DND-41 (cell line): ENCODE measurements around the gene PABPN1L.

ENCODE experiments used
- EZH2 ChIP-seq: IDR thresholded peaks from 3 replicates; pipeline ENCODE4 v1.6.1; 2012; ENCODE audit warnings: borderline replicate concordance, low read depth, mild to moderate bottlenecking, moderate library complexity, low read length, inconsistent platforms; ENCODE audit not compliant: severe bottlenecking
- TF ChIP-seq, protein P1 (sequence below): IDR thresholded peaks from 2 replicates; pipeline ENCODE4 v1.5.1; 2012; ENCODE audit warnings: borderline replicate concordance, low read length, moderate library complexity, mild to moderate bottlenecking; ENCODE audit not compliant: poor library complexity, severe bottlenecking; ENCODE audit errors: extremely low read depth

DNA sequence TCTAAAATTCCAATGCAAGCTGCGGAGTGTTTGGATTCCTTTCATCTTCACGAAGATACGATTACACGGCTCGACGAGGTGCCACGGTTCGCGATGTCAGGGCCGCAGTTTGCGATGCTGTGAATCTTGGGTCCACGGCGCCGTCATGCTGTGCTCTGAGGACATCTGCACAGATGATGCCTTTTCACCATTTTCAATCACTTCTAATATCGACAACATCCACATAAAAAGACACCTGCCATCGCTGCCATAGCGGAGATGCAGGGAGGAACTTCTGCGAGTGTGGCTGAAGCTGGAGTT is 47.9 kb downstream of the PABPN1L start:
- TF ChIP-seq, protein P1, sequence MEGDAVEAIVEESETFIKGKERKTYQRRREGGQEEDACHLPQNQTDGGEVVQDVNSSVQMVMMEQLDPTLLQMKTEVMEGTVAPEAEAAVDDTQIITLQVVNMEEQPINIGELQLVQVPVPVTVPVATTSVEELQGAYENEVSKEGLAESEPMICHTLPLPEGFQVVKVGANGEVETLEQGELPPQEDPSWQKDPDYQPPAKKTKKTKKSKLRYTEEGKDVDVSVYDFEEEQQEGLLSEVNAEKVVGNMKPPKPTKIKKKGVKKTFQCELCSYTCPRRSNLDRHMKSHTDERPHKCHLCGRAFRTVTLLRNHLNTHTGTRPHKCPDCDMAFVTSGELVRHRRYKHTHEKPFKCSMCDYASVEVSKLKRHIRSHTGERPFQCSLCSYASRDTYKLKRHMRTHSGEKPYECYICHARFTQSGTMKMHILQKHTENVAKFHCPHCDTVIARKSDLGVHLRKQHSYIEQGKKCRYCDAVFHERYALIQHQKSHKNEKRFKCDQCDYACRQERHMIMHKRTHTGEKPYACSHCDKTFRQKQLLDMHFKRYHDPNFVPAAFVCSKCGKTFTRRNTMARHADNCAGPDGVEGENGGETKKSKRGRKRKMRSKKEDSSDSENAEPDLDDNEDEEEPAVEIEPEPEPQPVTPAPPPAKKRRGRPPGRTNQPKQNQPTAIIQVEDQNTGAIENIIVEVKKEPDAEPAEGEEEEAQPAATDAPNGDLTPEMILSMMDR: no peak
- TF ChIP-seq EZH2: no peak
